A549 (cell line): ENCODE data around the gene SUN2. TPM values are rescaled to one million over a fixed set of nuclear protein-coding genes. Genes with fewer than 3 reads are reported as not detected.

ENCODE experiments used
- ATAC-seq, 2 experiments: fragments of 200-7000 bp in 1 of 2; fragments of >200 bp in 1 of 2; cut with Nextera tagmentation in 1 of 2; cut with Tn5 transposase in 1 of 2; 3 replicates each; pipeline versions ENCODE4 v1.8.0 to v1.9.1; 2018 to 2020; ENCODE audit warnings: mild to moderate bottlenecking in 1 of 2, moderate library complexity in 1 of 2
- CTCF ChIA-PET: fragments of 300-600 bp; sonication (Branson Sonifier 250); formaldehyde crosslinking; extraction: SDS; loops from one replicate; lab custom pipeline; 2021; ENCODE audit warnings: antibody characterized with exemption, inconsistent platforms; lab: Yijun Ruan, JAX
- POLR2A ChIA-PET: fragments of 350-600 bp; formaldehyde crosslinking; extraction: SDS; loops from one replicate; lab custom pipeline; 2021; ENCODE audit warnings: antibody characterized with exemption, inconsistent platforms; lab: Yijun Ruan, JAX
- DNase-seq, 2 experiments: peaks; one replicate each; pipeline versions ENCODE4 v3.0.0 to v3.0.0-alpha.2; 2011 to 2016; ENCODE audit warnings: low read depth in 1 of 2, low spot score in 1 of 2
- FAIRE-seq: peaks from 2 replicates; lab custom pipeline; 2011; peaks lifted over from hg19 to GRCh38; lab: Jason Lieb, UNC
- H3K27ac ChIP-seq, 2 experiments: fragments of >200 bp; sonication (Bioruptor Twin); formaldehyde crosslinking; 3 replicates each; pipeline ENCODE4 v1.5.1; 2016 to 2017
- H3K4me1 ChIP-seq: fragments of >200 bp; sonication (Bioruptor Twin); formaldehyde crosslinking; 3 replicates; pipeline ENCODE4 v1.6.1; 2016
- H3K4me2 ChIP-seq: fragments of >200 bp; sonication (Bioruptor Twin); formaldehyde crosslinking; 3 replicates; pipeline ENCODE4 v1.6.1; 2016
- H3K4me3 ChIP-seq: fragments of >200 bp; sonication (Bioruptor Twin); formaldehyde crosslinking; 3 replicates; pipeline ENCODE4 v1.5.1; 2016
- H3K9me3 ChIP-seq: fragments of >200 bp; sonication (Bioruptor Twin); formaldehyde crosslinking; 3 replicates; pipeline ENCODE4 v1.6.1; 2016
- FOXS1 ChIP-seq: fragments of 250-450 bp; sonication (Bioruptor Pico); IDR thresholded peaks from 2 replicates; pipeline ENCODE4 v1.5.0; 2020; ENCODE audit warnings: mild to moderate bottlenecking, moderate library complexity
- JUN ChIP-seq, 2 experiments: fragments of >200 bp; sonication (Bioruptor Twin); formaldehyde crosslinking; IDR thresholded peaks; 2 replicates in 1 of 2; 3 replicates in 1 of 2; pipeline ENCODE4 v1.6.1; 2016 to 2017
- KDM1A ChIP-seq: fragments of 200-600 bp; sonication (generic); IDR thresholded peaks from 2 replicates; pipeline ENCODE4 v1.6.1; 2016; ENCODE audit warnings: low read depth, mild to moderate bottlenecking
- MAFK ChIP-seq: fragments of 450-650 bp; IDR thresholded peaks from 2 replicates; pipeline ENCODE4 v1.6.1; 2014; ENCODE audit not compliant: partially characterized antibody
- MAZ ChIP-seq: fragments of 150-350 bp; IDR thresholded peaks from 2 replicates; pipeline ENCODE4 v1.6.1; 2014; ENCODE audit warnings: antibody characterized with exemption, low read depth, low read length, borderline replicate concordance
- NFE2L2 ChIP-seq: fragments of 150-350 bp; conservative IDR thresholded peaks from 2 replicates; pipeline ENCODE4 v1.6.1; 2014; ENCODE audit warnings: low read length
- POLR2AphosphoS2 ChIP-seq: conservative IDR thresholded peaks from 2 replicates; pipeline ENCODE4 v1.6.1; 2012; ENCODE audit warnings: low read length, improper control_type of control experiment, inconsistent platforms
- RAD21 ChIP-seq, 2 experiments: fragments of >200 bp in 1 of 2; sonication (Bioruptor Twin) in 1 of 2; formaldehyde crosslinking in 1 of 2; IDR thresholded peaks in 1 of 2; conservative IDR thresholded peaks in 1 of 2; 2 replicates in 1 of 2; 3 replicates in 1 of 2; pipeline ENCODE4 v1.6.1; 2012 to 2018; ENCODE audit warnings: inconsistent platforms in 1 of 2
- RCOR1 ChIP-seq: fragments of 150-350 bp; IDR thresholded peaks from 2 replicates; pipeline ENCODE4 v1.6.1; 2014; ENCODE audit warnings: antibody characterized with exemption, low read length, low read depth
- ZSCAN20 ChIP-seq: fragments of 250-450 bp; sonication (Bioruptor Pico); IDR thresholded peaks from 2 replicates; pipeline ENCODE4 v1.8.0; 2022; ENCODE audit warnings: mild to moderate bottlenecking, moderate library complexity
- WGBS: methylation state at CpG from one replicate; pipeline ENCODE4 v1.1.6; 2017; ENCODE audit errors: missing lambda C conversion rate; 5-methylcytosine and 5-hydroxymethylcytosine counted together
- polyA plus RNA-seq, 4 experiments: library from polyadenylated mRNA; depleted of rRNA in 3 of 4; stranded (reverse); fragments of >200 nt; fragmentation: RNase III in 1 of 4; extraction: RNeasy Plus Mini Kit Qiagen cat#74134 plus additional on column Dnase treatment in 1 of 4; gene quantifications; 2 replicates in 3 of 4; 3 replicates in 1 of 4; pipeline ENCODE4 v1.2.3, GENCODE V29; 2011 to 2017
- TF ChIP-seq, protein P1 (sequence below): fragments of >200 bp; sonication (Bioruptor Twin); formaldehyde crosslinking; IDR thresholded peaks from 3 replicates; pipeline ENCODE4 v1.6.1; 2016
- TF ChIP-seq, protein P2 (sequence below): IDR thresholded peaks from 2 replicates; pipeline ENCODE4 v1.6.1; 2012
- TF ChIP-seq, protein P3 (sequence below): fragments of >200 bp; sonication (Bioruptor Twin); formaldehyde crosslinking; IDR thresholded peaks from 3 replicates; pipeline ENCODE4 v1.5.1; 2016
- TF ChIP-seq, protein P4 (sequence below): fragments of 250-450 bp; sonication (Bioruptor Pico); IDR thresholded peaks from 2 replicates; pipeline ENCODE4 v1.5.0; 2021; ENCODE audit warnings: mild to moderate bottlenecking, moderate library complexity, borderline replicate concordance
- TF ChIP-seq, protein P5 (sequence below): fragments of >200 bp; sonication (Bioruptor Twin); formaldehyde crosslinking; IDR thresholded peaks from 2 replicates; pipeline ENCODE4 v1.6.1; 2016
- TF ChIP-seq, protein P6 (sequence below): IDR thresholded peaks from 2 replicates; pipeline ENCODE4 v1.6.1; 2012
- TF ChIP-seq, protein P7 (sequence below): IDR thresholded peaks from 2 replicates; pipeline ENCODE4 v1.6.1; 2012; ENCODE audit warnings: low read depth, borderline replicate concordance
- TF ChIP-seq, protein P8 (sequence below): fragments of 150-350 bp; IDR thresholded peaks from 2 replicates; pipeline ENCODE4 v1.6.1; 2014; ENCODE audit warnings: low read depth, mild to moderate bottlenecking, low read length

Gene SUN2
- polyA plus RNA-seq, 2 of the 4 experiments (the other 2 are of a cell fraction) = 12.6 to 24.0 TPM

DNA sequence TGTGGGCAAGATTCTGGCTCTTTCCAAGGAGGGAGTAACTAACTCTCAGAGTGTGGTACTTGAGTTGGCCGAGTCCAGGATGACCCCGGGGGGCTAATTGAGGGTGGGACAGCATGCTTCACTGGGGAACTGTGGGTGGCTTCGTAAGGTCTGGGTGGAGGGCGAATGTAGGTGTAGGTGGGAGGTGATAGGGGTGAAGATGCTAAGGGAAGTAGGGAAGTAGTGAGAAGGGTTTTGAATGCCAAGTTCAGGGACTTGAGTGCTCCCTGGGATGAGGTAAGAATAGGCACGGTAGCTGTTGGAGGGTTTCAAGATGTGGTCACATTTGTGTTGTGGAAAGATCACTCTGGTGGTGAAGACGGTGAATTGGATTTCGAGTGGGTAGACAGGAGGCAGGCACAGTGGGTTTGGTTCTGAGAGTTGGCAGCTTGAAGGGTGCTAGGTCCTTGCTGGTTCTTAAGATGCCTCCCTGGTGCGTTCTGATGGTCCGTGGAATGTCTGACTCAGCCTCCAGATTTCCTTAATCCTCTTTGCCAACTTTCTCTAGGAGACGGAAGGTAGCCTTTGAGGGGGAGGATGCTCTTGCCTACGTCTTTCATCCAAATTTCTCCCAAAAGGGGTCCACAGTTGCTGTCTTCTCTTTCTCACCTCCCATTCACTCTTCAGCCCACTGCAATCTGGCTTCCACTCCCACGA lies 40.6 kb upstream of the SUN2 start (continued):
- TF ChIP-seq, protein P1, sequence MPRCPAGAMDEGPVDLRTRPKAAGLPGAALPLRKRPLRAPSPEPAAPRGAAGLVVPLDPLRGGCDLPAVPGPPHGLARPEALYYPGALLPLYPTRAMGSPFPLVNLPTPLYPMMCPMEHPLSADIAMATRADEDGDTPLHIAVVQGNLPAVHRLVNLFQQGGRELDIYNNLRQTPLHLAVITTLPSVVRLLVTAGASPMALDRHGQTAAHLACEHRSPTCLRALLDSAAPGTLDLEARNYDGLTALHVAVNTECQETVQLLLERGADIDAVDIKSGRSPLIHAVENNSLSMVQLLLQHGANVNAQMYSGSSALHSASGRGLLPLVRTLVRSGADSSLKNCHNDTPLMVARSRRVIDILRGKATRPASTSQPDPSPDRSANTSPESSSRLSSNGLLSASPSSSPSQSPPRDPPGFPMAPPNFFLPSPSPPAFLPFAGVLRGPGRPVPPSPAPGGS = no peak
- TF ChIP-seq, protein P2, sequence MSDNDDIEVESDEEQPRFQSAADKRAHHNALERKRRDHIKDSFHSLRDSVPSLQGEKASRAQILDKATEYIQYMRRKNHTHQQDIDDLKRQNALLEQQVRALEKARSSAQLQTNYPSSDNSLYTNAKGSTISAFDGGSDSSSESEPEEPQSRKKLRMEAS = no peak
- TF ChIP-seq ZSCAN20 (CRISPR knock-in tag) (no peak), RCOR1 (no peak)

DNA sequence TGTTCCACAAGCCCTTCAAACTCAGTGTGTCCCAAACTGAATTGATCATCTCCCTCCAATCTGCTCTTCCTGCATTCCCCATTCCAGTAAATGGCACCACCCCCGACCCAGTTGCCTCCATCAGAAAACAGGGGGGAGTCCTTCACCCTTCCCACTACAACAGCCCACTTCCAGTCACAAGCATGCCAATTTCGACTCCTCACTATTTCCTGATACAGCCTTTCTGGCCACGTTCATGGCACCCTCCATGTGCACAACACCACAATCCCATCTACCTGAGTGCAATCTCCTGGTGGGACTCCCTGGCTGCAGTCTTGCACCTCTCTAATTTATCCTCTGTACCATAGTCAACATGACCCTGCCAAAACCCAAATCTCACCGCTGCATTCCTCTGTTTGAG lies 39.8 kb upstream of the SUN2 start:
- no peak for FAIRE-seq
- CTCF ChIA-PET = interaction anchor here (2.4 kb wide), 1 partner anchor 47 kb away, joined by 5 read pairs; no protein-coding TSS in a partner anchor

More for the DNA sequence above, 39.8 kb upstream of the SUN2 start:
- H3K4me3 ChIP-seq = no peak overlapping the region
- DNase-seq (no peak), ATAC-seq (no peak)
- POLR2A ChIA-PET = no interaction called here
- H3K4me2 ChIP-seq = no peak overlapping the region
- peak overlapping the region in 1 of 2 experiments; percentile 67; a peak in 1 of 6 replicates for H3K27ac ChIP-seq
- TF ChIP-seq RAD21 (conservative IDR thresholded peaks at IDR 0.05 in 1 of 2, IDR thresholded peaks at IDR 0.05 in 1 of 2) = no peak
- TF ChIP-seq MAFK = no peak
- TF ChIP-seq JUN (IDR thresholded peaks at IDR 0.05) = no peak
- no peak for TF ChIP-seq FOXS1 (CRISPR knock-in tag)
- TF ChIP-seq, protein P3, sequence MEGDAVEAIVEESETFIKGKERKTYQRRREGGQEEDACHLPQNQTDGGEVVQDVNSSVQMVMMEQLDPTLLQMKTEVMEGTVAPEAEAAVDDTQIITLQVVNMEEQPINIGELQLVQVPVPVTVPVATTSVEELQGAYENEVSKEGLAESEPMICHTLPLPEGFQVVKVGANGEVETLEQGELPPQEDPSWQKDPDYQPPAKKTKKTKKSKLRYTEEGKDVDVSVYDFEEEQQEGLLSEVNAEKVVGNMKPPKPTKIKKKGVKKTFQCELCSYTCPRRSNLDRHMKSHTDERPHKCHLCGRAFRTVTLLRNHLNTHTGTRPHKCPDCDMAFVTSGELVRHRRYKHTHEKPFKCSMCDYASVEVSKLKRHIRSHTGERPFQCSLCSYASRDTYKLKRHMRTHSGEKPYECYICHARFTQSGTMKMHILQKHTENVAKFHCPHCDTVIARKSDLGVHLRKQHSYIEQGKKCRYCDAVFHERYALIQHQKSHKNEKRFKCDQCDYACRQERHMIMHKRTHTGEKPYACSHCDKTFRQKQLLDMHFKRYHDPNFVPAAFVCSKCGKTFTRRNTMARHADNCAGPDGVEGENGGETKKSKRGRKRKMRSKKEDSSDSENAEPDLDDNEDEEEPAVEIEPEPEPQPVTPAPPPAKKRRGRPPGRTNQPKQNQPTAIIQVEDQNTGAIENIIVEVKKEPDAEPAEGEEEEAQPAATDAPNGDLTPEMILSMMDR = no peak
- TF ChIP-seq, protein P4, sequence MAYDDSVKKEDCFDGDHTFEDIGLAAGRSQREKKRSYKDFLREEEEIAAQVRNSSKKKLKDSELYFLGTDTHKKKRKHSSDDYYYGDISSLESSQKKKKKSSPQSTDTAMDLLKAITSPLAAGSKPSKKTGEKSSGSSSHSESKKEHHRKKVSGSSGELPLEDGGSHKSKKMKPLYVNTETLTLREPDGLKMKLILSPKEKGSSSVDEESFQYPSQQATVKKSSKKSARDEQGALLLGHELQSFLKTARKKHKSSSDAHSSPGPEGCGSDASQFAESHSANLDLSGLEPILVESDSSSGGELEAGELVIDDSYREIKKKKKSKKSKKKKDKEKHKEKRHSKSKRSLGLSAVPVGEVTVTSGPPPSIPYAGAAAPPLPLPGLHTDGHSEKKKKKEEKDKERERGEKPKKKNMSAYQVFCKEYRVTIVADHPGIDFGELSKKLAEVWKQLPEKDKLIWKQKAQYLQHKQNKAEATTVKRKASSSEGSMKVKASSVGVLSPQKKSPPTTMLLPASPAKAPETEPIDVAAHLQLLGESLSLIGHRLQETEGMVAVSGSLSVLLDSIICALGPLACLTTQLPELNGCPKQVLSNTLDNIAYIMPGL = no peak
- no peak for TF ChIP-seq KDM1A
- TF ChIP-seq, protein P5, sequence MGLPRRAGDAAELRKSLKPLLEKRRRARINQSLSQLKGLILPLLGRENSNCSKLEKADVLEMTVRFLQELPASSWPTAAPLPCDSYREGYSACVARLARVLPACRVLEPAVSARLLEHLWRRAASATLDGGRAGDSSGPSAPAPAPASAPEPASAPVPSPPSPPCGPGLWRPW = no peak
- no peak for TF ChIP-seq POLR2AphosphoS2
- TF ChIP-seq, protein P2 = no peak
- TF ChIP-seq NFE2L2 = no peak
- TF ChIP-seq, protein P6, sequence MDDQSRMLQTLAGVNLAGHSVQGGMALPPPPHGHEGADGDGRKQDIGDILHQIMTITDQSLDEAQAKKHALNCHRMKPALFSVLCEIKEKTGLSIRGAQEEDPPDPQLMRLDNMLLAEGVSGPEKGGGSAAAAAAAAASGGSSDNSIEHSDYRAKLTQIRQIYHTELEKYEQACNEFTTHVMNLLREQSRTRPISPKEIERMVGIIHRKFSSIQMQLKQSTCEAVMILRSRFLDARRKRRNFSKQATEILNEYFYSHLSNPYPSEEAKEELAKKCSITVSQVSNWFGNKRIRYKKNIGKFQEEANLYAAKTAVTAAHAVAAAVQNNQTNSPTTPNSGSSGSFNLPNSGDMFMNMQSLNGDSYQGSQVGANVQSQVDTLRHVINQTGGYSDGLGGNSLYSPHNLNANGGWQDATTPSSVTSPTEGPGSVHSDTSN = no peak
- no peak for TF ChIP-seq MAZ
- TF ChIP-seq, protein P7, sequence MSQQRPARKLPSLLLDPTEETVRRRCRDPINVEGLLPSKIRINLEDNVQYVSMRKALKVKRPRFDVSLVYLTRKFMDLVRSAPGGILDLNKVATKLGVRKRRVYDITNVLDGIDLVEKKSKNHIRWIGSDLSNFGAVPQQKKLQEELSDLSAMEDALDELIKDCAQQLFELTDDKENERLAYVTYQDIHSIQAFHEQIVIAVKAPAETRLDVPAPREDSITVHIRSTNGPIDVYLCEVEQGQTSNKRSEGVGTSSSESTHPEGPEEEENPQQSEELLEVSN = no peak
- TF ChIP-seq, protein P8, sequence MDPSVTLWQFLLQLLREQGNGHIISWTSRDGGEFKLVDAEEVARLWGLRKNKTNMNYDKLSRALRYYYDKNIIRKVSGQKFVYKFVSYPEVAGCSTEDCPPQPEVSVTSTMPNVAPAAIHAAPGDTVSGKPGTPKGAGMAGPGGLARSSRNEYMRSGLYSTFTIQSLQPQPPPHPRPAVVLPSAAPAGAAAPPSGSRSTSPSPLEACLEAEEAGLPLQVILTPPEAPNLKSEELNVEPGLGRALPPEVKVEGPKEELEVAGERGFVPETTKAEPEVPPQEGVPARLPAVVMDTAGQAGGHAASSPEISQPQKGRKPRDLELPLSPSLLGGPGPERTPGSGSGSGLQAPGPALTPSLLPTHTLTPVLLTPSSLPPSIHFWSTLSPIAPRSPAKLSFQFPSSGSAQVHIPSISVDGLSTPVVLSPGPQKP = no peak
- H3K9me3 ChIP-seq = peaks cover 7% of the 10 kb centered on the region; the same call in 2 of the 3 replicates
- 11% methylated on average over 4 of the region's 4 CpGs for WGBS
- H3K4me1 ChIP-seq = peaks cover 29% of the 10 kb centered on the region
